SK-N-SH treated with all-trans-retinoic acid at 6 μM for 48 hours (cell line): ENCODE measurements around the gene ANKRD39.

ENCODE experiments used
- ARNTL ChIP-seq: fragments of 450-650 bp; formaldehyde crosslinking; IDR thresholded peaks from 2 replicates; pipeline ENCODE4 v1.5.0; 2020; ENCODE audit warnings: low read depth, mild to moderate bottlenecking, moderate library complexity, borderline replicate concordance
- ISL1 ChIP-seq: fragments of 250-450 bp; sonication (Bioruptor Pico); IDR thresholded peaks from 2 replicates; pipeline ENCODE4 v2.1.2; 2022; ENCODE audit warnings: mild to moderate bottlenecking, moderate library complexity
- TCF4 ChIP-seq: fragments of 250-450 bp; sonication (Bioruptor Pico); IDR thresholded peaks from 2 replicates; pipeline ENCODE4 v1.8.0; 2021; ENCODE audit warnings: mild to moderate bottlenecking, moderate library complexity, borderline replicate concordance
- ZFP30 ChIP-seq: fragments of 450-650 bp; formaldehyde crosslinking; IDR thresholded peaks from 2 replicates; pipeline ENCODE4 v1.5.0; 2022; ENCODE audit warnings: mild to moderate bottlenecking, moderate library complexity
- TF ChIP-seq, protein P1 (sequence below): fragments of 250-450 bp; sonication (Bioruptor Pico); IDR thresholded peaks from 2 replicates; pipeline ENCODE4 v1.5.0; 2020; ENCODE audit warnings: mild to moderate bottlenecking, moderate library complexity
- TF ChIP-seq, protein P2 (sequence below): fragments of 250-450 bp; sonication (Bioruptor Pico); IDR thresholded peaks from 2 replicates; pipeline ENCODE4 v1.8.0; 2020; ENCODE audit warnings: mild to moderate bottlenecking, moderate library complexity, borderline replicate concordance
- TF ChIP-seq, protein P3 (sequence below): fragments of 250-450 bp; sonication (Bioruptor Pico); IDR thresholded peaks from 2 replicates; pipeline ENCODE4 v1.5.1; 2020; ENCODE audit warnings: low read depth, mild to moderate bottlenecking, moderate library complexity

DNA sequence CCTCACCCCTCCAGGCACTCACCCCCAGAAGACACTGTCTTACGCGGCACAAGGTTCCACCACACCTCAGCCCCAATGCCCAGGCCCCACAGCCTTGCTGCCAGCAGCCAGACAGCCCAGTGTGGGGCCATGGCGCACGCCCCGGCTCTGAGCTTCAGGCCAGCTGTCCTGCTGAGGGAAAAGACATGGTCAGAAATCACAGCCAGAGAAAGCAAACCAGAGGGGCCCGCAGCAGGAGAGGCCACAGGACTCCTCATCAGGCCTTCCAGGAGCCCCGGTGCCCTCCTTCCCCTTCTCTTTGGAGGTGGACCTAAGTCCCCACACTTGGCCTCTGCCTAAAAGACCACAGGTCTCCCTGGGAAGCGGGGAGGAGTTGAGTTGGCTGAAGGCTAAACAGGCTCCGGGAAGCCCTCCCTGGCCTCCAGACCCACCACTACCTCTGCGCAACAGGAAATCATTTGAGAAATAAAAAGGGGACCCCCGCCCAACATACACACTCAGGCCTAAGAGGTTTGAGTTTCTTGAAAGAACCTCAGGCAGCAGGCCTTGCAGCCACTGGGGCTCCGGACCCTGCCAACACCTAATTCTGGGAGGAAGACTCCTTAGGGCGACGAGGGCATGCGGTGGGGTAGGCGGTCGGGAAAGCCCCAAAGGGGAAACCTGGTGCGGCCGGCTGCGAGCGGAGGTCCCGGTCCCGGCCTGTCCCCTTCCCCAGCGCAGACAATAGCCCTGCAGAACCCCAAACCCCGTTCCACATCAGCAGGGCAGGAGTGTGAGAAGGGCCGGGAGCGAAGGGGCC, 10.1 kb upstream of the ANKRD39 start:
- TF ChIP-seq, protein P1, sequence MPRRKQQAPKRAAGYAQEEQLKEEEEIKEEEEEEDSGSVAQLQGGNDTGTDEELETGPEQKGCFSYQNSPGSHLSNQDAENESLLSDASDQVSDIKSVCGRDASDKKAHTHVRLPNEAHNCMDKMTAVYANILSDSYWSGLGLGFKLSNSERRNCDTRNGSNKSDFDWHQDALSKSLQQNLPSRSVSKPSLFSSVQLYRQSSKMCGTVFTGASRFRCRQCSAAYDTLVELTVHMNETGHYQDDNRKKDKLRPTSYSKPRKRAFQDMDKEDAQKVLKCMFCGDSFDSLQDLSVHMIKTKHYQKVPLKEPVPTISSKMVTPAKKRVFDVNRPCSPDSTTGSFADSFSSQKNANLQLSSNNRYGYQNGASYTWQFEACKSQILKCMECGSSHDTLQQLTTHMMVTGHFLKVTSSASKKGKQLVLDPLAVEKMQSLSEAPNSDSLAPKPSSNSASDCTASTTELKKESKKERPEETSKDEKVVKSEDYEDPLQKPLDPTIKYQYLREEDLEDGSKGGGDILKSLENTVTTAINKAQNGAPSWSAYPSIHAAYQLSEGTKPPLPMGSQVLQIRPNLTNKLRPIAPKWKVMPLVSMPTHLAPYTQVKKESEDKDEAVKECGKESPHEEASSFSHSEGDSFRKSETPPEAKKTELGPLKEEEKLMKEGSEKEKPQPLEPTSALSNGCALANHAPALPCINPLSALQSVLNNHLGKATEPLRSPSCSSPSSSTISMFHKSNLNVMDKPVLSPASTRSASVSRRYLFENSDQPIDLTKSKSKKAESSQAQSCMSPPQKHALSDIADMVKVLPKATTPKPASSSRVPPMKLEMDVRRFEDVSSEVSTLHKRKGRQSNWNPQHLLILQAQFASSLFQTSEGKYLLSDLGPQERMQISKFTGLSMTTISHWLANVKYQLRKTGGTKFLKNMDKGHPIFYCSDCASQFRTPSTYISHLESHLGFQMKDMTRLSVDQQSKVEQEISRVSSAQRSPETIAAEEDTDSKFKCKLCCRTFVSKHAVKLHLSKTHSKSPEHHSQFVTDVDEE (CRISPR knock-in tag), result no peak
- TF ChIP-seq, protein P2, sequence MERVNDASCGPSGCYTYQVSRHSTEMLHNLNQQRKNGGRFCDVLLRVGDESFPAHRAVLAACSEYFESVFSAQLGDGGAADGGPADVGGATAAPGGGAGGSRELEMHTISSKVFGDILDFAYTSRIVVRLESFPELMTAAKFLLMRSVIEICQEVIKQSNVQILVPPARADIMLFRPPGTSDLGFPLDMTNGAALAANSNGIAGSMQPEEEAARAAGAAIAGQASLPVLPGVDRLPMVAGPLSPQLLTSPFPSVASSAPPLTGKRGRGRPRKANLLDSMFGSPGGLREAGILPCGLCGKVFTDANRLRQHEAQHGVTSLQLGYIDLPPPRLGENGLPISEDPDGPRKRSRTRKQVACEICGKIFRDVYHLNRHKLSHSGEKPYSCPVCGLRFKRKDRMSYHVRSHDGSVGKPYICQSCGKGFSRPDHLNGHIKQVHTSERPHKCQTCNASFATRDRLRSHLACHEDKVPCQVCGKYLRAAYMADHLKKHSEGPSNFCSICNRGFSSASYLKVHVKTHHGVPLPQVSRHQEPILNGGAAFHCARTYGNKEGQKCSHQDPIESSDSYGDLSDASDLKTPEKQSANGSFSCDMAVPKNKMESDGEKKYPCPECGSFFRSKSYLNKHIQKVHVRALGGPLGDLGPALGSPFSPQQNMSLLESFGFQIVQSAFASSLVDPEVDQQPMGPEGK (CRISPR knock-in tag), result no peak
- TF ChIP-seq ZFP30 (CRISPR knock-in tag) (no peak), TCF4 (CRISPR knock-in tag) (no peak), ARNTL (CRISPR knock-in tag) (no peak), ISL1 (CRISPR knock-in tag) (no peak)
- TF ChIP-seq, protein P3, sequence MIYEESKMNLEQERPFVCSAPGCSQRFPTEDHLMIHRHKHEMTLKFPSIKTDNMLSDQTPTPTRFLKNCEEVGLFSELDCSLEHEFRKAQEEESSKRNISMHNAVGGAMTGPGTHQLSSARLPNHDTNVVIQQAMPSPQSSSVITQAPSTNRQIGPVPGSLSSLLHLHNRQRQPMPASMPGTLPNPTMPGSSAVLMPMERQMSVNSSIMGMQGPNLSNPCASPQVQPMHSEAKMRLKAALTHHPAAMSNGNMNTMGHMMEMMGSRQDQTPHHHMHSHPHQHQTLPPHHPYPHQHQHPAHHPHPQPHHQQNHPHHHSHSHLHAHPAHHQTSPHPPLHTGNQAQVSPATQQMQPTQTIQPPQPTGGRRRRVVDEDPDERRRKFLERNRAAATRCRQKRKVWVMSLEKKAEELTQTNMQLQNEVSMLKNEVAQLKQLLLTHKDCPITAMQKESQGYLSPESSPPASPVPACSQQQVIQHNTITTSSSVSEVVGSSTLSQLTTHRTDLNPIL (CRISPR knock-in tag), result no peak
